ENCODE results near the gene CDS2.

Gene CDS2

DNA sequence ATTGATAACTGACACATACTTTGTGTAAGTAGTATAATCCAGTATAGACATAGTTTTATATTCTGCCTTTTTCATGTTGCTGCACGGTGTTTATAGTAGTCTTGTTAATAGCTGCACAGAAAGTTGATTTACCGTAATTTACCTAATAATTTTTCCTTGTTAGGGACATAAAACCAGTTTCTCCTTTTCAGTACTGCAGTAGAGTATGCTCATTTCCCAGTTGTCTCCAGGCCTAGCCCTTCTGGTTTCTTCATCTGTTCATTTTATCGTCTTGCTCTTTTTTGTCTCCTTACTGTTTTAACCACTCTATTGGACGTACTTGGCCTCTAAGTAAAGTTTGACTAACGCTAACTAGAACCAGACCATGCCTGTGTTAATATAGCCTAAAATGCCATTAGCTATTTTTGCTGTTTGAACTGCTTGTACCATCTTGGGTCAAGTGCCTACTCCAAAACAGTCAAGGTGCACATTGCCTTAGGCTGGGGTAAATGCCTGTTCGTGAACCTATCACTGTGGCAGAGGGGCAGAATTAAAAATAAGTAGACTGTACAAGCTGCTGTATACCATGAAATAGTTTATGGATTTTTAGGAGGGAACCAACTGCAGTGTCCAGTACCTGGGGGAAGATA lies 34.8 kb downstream of the CDS2 start:
- TF ChIP-seq, protein P1, sequence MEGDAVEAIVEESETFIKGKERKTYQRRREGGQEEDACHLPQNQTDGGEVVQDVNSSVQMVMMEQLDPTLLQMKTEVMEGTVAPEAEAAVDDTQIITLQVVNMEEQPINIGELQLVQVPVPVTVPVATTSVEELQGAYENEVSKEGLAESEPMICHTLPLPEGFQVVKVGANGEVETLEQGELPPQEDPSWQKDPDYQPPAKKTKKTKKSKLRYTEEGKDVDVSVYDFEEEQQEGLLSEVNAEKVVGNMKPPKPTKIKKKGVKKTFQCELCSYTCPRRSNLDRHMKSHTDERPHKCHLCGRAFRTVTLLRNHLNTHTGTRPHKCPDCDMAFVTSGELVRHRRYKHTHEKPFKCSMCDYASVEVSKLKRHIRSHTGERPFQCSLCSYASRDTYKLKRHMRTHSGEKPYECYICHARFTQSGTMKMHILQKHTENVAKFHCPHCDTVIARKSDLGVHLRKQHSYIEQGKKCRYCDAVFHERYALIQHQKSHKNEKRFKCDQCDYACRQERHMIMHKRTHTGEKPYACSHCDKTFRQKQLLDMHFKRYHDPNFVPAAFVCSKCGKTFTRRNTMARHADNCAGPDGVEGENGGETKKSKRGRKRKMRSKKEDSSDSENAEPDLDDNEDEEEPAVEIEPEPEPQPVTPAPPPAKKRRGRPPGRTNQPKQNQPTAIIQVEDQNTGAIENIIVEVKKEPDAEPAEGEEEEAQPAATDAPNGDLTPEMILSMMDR (conservative IDR thresholded peaks at IDR 0.05): no peak
- TF ChIP-seq ZFX (IDR thresholded peaks at IDR 0.05): no peak
- H3K27ac ChIP-seq: no peak overlapping the region

DNA sequence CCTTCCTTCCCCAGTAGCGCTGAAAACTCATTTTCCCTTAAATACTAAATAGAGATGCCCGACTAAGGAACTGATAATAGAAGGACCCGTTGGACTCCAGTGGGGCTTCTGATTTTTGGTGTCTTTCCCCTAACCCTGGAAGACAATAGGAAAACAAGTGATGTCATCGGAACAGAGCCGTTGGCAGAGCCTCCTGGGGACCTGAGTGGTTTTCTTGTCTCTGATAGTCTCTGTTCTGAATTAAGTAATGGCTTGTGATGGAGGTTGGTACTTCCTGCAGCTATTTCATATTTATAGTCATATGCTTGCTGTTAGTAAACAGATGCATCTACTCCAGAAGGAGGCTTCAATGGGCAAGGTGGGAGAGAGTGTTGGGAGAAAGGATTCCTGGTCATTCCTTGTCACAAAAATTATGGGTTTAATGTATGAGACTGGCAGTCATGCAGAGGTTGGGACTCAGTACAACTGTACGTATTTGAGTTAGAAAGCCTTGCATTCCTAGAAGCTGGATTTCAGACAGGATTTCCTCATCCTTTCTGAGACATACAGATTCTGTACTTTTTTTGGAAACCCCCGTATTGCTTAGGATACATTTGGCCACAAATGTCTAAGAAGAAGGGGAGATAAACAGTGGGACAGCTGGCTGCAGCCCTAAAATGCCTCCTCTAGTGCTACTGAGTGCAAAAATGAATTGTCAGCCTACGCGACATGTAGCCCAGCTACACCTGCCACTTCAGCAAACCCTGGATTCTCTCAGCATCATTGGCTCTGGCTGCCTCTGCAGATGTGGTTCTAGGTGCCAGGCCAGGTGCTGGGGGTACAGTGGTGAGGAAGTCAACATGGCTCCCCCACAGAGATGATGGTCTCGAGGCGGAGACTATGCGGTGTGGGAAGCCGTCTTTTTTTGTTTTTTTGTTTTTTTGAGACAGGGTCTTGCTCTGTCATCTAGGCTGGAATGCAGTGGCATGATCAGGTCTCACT lies 38.1 kb downstream of the CDS2 start:
- TF ChIP-seq, protein P1 (conservative IDR thresholded peaks at IDR 0.05): no peak
- H3K27ac ChIP-seq: no peak overlapping the region

DNA sequence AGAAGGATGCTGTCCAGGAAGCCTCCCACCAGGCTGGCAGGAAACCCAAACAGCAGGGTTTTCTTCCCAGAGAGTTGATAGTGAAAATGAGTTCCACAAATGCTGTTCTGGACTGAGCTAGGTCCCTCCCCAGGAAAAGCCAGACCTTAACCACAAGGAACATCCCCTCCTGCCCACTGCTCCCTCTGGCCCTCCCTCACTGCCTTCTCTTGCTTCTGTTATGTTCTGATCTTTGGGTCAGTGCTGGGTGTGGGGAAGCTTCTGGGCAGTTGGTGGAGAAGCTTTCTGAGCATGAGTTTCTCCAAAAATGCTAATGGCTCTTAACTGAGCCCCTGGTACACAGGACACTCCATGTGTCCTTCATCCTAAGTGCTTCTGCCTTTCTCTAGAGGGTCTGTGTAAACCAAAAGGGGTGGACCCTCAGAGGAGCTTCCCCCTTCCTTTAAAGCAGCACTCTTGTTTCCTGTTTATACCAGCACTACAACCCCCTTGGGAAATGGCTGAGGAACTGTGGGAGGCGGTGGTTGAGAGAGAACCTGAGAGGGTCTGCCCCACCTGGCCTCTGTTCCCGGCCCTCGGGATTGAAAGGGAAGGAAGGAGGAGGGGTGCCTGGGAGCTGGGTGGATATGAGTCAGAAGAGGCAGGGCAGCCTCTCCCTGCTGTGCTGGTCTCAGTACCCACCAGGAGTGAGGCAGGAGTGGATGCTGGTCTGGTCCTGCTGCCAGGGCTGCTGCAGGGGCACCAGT lies 42.0 kb downstream of the CDS2 start:
- TF ChIP-seq ZFX (IDR thresholded peaks at IDR 0.05): no peak
- TF ChIP-seq, protein P1 (conservative IDR thresholded peaks at IDR 0.05): no peak
- no peak overlapping the region for H3K27ac ChIP-seq

DNA sequence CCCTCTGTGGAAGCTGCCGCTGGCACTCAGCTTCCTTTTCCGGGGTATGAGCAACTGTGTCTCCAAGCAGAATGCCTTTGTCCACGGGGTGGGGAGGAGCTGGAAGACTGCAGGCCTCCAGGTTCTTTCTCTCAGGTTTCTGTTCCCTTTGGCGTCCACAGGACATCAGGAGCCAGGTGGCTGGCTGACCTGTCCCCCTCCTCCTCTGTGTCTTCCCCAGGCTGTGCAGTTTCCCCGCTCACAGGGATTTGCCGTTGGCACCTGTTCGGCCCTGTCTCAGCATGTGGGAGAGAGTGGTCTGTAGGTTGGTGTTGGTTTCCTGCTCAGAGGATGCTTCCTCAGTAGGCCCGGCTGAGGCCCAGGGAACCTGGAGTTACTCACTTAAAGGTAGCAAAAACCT lies 43.5 kb downstream of the CDS2 start:
- H3K27ac ChIP-seq: no peak overlapping the region
- TF ChIP-seq ZFX (IDR thresholded peaks at IDR 0.05): no peak

DNA sequence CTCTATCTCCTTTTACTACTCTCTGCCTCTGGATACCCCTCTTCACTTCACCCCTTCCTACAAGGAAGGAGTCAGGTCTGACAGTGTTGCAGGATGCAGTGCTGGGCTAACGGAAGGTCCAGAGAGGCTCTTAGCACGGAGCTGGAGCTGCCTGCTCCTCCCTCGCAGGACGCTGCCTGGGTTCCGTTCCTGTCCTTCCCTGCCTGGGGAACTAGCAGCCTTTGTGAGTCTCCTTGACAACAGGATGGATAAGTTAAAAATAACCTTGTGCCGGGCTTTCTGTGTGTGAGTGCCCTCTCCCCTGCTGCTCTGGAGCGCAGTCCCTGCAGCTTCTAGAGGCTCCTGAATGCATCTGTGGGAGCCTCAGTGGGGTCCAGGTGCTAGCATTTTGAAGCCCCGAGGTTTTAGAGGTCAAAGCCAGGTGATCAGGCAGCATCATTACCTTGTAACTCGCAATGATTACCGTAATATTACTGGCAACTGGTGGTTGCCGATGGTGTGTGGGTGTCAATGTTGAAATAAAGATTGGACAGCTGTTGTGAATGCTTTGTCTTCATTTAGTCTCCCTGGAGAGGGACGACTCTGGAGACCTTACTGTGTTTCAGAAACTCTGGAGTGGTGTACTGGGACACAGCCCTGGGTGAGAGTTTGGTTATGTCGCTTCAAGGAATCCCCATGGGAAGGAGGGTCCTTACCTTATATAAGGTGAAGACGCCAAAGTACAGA lies 44.4 kb downstream of the CDS2 start:
- H3K27ac ChIP-seq: no peak overlapping the region
- TF ChIP-seq ZFX (IDR thresholded peaks at IDR 0.05): no peak
- TF ChIP-seq, protein P1 (conservative IDR thresholded peaks at IDR 0.05): no peak

DNA sequence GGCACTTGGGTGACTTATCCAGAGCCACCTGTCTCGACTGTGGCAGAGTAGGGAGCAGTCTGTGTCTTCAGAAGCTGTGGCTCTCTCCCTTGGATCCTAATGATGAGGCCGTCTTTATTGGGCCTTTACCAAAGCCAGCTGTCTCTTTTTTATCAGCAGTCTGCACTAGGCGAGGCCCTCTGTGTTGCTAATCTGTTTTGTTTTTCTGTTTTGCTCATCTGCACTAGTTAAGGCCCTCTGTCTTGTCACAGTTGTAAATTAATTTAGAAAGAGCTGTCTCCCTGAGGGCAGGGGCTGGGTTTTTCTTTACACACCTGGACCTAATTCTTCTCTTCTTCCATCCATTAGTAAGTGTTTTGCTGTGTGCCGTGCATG lies 45.0 kb downstream of the CDS2 start:
- H3K27ac ChIP-seq: no peak overlapping the region
- no peak for TF ChIP-seq ZFX (IDR thresholded peaks at IDR 0.05)
- TF ChIP-seq, protein P1 (conservative IDR thresholded peaks at IDR 0.05): no peak

DNA sequence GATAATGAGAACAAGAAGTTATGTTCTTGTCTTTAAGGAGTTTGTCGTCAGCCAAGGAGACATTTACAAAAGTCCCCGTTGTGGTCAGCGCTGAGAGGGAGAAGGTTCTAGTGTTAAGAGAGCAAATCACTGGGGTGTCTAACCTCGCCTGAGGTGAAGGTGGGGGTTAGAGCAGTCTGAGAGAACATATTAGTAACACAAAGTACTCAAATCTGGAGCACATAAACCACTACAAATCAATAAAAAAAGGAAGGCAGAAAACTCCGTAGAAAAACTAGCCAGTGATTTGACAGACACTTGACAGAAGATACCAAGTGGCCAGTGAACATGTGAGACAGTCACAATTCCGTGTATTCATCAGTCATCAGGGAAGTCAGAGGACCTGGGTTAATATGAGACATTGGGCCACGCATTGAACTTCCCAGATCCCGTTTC lies 45.4 kb downstream of the CDS2 start:
- H3K27ac ChIP-seq: no peak overlapping the region
- TF ChIP-seq ZFX (IDR thresholded peaks at IDR 0.05): no peak
